Amygdala (tissue), 56 donors: ENCODE results near the gene BUD31.
A peak's percentile ranks its signal among the peaks of the same experiment; 100 is the strongest.

Experiments
- DNase-seq, 56 donors: peaks; one replicate each; lab custom pipeline; 2025; lab: John Stamatoyannopoulos, UW

BUD31 gene

GRCh38 chr7:99457650-99458493 is 49.1 kb downstream of the BUD31 start:
- no peak for DNase-seq

- peak in 2 of 56 donors; percentile 6 to 16 for DNase-seq
Measured at GRCh38 chr7:99459087-99459486, 50.3 kb downstream of the BUD31 start.

- no peak for DNase-seq
Measured at GRCh38 chr7:99460651-99461050, 51.9 kb downstream of the BUD31 start.

GRCh38 chr7:99461221-99461620 is 52.5 kb downstream of the BUD31 start:
- DNase-seq: no peak

GRCh38 chr7:99465421-99465768 is 56.6 kb downstream of the BUD31 start:
- no peak for DNase-seq

GRCh38 chr7:99468336-99468918 is 59.7 kb downstream of the BUD31 start:
- no peak for DNase-seq
